Choroid plexus epithelial cell (primary cell): Measurements from ENCODE around the gene MYO5C.

Experiments
- DNase-seq: peaks from one replicate; pipeline ENCODE4 v3.0.0-alpha.2; 2010; ENCODE audit warnings: low read depth
- H3K4me3 ChIP-seq: 2 replicates; pipeline ENCODE4 v1.5.1; 2011; ENCODE audit warnings: low read depth, mild to moderate bottlenecking, control low read depth, low read length, moderate library complexity
- CTCF ChIP-seq: conservative IDR thresholded peaks from 2 replicates; pipeline ENCODE4 v1.5.1; 2011; ENCODE audit warnings: low read depth, mild to moderate bottlenecking, control low read depth, inconsistent platforms, low read length, moderate library complexity

Gene MYO5C

GRCh38 chr15:52262364-52262763 is 33.2 kb downstream of the MYO5C start:
- no peak for DNase-seq
- TF ChIP-seq CTCF = no peak
- H3K4me3 ChIP-seq = no peak overlapping the region

GRCh38 chr15:52261498-52262242 is 33.9 kb downstream of the MYO5C start:
- H3K4me3 ChIP-seq = no peak overlapping the region
- TF ChIP-seq CTCF = peak; percentile 14
- DNase-seq = peak; percentile 81

- no peak for TF ChIP-seq CTCF
- no peak for DNase-seq
- H3K4me3 ChIP-seq = no peak overlapping the region
Observed at GRCh38 chr15:52261026-52261425, 34.6 kb downstream of the MYO5C start.

GRCh38 chr15:52259503-52259902 is 36.1 kb downstream of the MYO5C start:
- DNase-seq = no peak
- H3K4me3 ChIP-seq = no peak overlapping the region
- TF ChIP-seq CTCF = no peak

- DNase-seq = no peak
- no peak overlapping the region for H3K4me3 ChIP-seq
- no peak for TF ChIP-seq CTCF
Observed at GRCh38 chr15:52258461-52258860, 37.1 kb downstream of the MYO5C start.

GRCh38 chr15:52257734-52258062 is 37.9 kb downstream of the MYO5C start:
- DNase-seq = peak; percentile 57
- TF ChIP-seq CTCF = no peak
- H3K4me3 ChIP-seq = no peak overlapping the region
